GM21576 (cell line): ENCODE data around the gene IGSF5.

Experiments used
- ATAC-seq: cut with Tn5 transposase; IDR thresholded peaks from one replicate; pipeline ENCODE4 v1.9.1; 2021; ENCODE audit warnings: mild to moderate bottlenecking, moderate library complexity; ENCODE audit not compliant: unreplicated experiment

The IGSF5 gene

GRCh38 chr21:39812983-39813382, 68.0 kb downstream of the IGSF5 start:
- ATAC-seq = no peak

GRCh38 chr21:39818557-39818956, 73.6 kb downstream of the IGSF5 start:
- ATAC-seq = no peak

- ATAC-seq = no peak
These were observed 77.1 kb downstream of the IGSF5 start for GRCh38 chr21:39822042-39822441.

DNA sequence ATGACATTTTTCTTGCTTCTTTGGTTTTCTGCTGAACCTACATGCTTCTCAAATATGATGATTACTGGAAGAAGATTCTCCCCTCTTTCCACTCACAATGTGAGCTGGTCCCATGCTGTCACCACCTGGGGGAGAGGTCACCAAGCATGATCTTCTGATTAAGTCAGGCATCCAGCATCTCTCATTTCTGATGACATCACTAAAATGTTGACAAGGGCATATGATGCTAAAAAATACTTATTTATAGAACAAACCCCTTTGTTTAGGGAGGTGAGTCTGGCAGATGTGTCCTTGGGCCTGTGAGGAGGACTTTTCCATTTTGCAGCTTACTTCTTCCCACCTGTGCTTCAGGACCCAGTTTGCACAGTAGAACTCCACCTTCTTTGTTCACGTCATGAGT, 80.3 kb downstream of the IGSF5 start:
- ATAC-seq = no peak

GRCh38 chr21:39834543-39834942, 89.6 kb downstream of the IGSF5 start:
- ATAC-seq = no peak

DNA sequence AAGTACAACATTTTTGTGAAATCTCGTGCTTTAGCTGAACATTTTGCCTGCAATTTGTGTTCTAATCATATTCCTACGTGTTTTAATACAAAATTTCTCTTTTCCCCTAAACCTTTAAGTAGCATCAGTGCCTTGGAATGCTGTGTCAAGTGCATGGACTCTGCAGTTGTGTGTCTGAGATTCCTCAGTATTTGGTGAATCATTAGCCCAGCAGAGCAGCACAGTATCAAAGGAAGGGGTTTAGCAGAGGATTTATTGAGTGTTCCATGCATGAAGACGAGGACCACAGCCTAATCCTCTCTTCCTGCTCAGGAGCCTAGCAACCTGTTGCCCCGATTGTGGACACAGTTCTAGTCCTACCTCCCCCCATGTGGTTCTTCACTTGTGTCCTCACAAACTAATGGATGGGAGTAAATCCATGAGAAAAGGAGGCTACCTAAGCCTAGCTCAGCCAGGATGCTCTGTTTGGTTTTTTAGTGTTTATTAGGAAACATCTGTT, 92.9 kb downstream of the IGSF5 start:
- ATAC-seq = no peak

DNA sequence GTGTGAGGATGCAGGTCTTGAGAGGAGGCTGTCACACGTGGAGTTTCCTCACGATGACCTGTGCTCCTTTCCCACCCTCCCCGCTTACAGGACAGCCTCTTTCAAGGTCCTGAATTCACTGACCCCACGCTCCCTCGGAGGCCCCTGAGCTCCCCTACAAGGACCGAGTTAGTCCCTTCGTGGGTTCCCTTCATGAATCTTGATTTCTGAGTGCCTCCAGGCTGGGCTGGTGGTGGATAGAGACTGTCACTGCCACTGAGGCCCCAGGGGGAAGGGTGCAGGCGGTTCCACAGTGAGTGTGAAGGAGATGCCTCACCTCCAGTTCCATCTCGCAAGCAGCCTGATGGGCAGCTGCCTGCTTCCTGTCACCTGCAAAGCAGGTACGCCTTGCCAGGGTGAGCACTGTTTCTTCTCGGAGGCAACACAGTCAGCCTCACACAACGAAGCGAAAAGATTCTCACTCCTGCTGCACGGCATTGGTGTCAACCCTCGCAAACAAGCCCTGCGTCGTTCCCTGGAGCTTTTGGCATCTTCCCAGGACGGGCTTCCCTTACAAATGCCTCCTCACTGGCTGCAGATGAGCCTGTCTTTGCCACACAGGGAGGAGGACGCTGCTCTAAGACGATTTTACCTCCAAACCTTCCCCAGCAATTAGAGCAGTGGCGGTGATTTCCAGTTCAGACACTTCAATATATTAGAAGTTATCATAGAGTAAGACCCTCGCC, 95.6 kb downstream of the IGSF5 start:
- no peak for ATAC-seq

DNA sequence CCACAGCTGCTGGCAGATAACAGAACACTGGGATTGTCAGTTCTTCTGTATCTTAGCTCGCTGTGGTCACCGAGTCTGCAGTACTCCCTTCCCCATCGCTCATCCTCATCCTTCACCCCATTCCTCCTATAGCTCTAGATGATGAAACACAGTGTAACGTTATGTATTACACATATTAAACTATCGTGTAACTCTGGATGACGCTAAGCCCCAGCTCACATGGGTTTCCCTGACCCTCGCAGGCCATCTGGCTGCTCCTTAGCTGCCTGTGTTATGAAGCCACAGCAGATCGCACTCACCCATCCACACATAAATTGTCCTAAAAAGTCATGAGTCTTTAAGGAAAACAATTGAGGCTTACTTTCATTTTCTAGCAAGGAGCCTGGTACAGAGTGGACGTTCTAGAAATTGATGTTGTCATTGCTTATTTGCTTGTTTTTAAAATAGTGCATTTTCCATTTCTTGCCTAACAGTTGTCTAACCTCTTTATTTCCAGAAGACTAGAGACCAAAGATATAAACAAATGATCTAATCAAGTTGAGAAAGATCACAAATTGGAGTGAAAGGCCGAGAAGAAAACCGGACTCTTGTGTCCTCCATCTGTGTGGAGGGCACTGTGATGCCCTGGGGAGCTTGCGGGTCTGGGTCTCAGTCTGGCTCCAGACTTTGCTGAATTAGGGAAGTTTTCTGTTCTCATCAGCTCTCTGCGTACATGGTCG, 97.9 kb downstream of the IGSF5 start:
- no peak for ATAC-seq

- ATAC-seq = no peak
These were observed 98.5 kb downstream of the IGSF5 start for GRCh38 chr21:39843483-39843882.

- no peak for ATAC-seq
These were observed 98.9 kb downstream of the IGSF5 start for GRCh38 chr21:39843916-39844315.

- ATAC-seq = no peak
These were observed 100.7 kb downstream of the IGSF5 start for GRCh38 chr21:39845571-39846130.

- no peak for ATAC-seq
These were observed 102.9 kb downstream of the IGSF5 start for GRCh38 chr21:39847877-39848276.

DNA sequence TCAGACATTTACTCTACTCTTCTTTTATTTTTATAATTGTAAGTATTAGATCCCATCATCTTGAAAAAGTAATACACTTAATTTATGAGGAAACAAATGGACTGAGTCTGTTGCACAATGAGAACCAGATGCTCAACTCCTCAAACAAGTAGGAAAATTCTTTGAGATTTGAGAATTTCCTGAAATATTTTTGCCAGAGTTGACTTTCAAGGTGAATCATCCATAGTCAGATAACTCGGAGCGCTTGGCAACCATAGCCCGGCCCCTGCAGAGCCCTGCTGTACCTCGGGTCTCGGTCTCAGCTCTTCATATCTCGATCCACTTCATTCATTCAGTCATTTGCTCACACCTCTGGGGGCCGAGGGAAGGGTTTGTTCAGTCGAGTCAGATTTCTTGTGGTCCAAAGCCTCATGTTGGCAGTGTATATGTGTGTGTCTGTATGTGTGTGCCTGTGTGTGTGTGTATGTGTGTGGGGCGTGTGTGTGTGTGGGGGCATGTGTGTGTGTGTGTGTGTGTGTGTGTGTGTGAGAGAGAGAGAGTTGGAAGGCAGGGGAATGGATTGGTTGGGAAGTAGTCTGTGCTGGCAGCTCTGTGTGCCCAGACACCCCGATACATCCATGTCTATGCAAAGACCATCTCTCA, 104.2 kb downstream of the IGSF5 start:
- ATAC-seq = no peak

GRCh38 chr21:39850333-39850732, 105.3 kb downstream of the IGSF5 start:
- no peak for ATAC-seq

DNA sequence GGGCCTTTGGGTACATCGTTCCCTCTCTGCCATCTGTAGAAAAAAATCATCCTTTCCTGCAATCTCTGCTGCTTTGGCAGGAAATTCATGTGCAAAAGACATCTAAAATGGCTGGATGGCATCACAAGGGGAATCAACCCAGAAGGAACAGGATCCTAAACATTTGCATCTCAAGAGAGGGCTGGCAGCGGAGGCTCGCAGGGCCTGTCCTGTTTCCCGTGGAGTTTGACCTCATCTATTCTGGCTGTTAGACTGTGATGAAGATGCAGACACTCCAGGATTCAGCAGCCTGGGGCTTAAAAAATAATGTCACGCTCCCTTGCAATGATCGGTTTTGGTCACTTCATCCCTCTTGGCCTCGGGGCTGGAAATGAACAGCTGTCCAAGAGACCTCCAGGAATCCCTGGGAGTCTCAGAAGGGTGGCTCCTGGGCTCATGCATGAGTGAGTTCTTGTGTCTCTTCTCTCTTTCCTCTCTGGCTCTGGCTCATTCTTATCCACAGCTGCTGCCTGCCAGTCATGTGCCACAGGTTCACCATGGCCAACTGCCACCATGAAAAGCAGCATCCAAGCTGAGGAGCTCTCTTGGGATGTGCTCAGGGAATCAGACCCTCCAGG, 106.1 kb downstream of the IGSF5 start:
- no peak for ATAC-seq
